HepG2 (cell line): ENCODE measurements around the gene ZCCHC24.

Experiments used
- HHEX ChIP-seq: IDR thresholded peaks from 2 replicates; pipeline ENCODE4 v1.6.1; 2016; ENCODE audit warnings: control low read depth
- KDM5A ChIP-seq: fragments of 200-600 bp; sonication (generic); IDR thresholded peaks from 2 replicates; pipeline ENCODE4 v1.7.0; 2018; ENCODE audit warnings: antibody characterized with exemption, mild to moderate bottlenecking, low read length, borderline replicate concordance
- MTA3 ChIP-seq: sonication (generic); formaldehyde crosslinking; IDR thresholded peaks from 2 replicates; pipeline ENCODE4 v1.4.0; 2020; ENCODE audit warnings: missing genetic modification reagents
- PLRG1 ChIP-seq: fragments of 450-650 bp; conservative IDR thresholded peaks from 2 replicates; pipeline ENCODE4 v1.6.1; 2016
- RARG ChIP-seq: sonication (generic); formaldehyde crosslinking; IDR thresholded peaks from 2 replicates; pipeline ENCODE4 v1.4.0; 2020; ENCODE audit warnings: low read depth, mild to moderate bottlenecking, missing genetic modification reagents
- RBFOX2 ChIP-seq: fragments of 200-400 bp; formaldehyde crosslinking; IDR thresholded peaks from 2 replicates; pipeline ENCODE4 v1.6.1; 2017; ENCODE audit warnings: low read depth, mild to moderate bottlenecking, low read length
- SMC3 ChIP-seq: IDR thresholded peaks from 2 replicates; pipeline ENCODE4 v1.6.1; 2011; ENCODE audit warnings: low read length, improper control_type of control experiment
- TBP ChIP-seq: sonication (generic); formaldehyde crosslinking; IDR thresholded peaks from 2 replicates; pipeline ENCODE4 v1.5.0; 2020; ENCODE audit warnings: missing genetic modification reagents
- ZFAT ChIP-seq: sonication (generic); formaldehyde crosslinking; conservative IDR thresholded peaks from 2 replicates; pipeline ENCODE4 v1.8.1; 2023; ENCODE audit warnings: missing genetic modification reagents, inconsistent platforms
- ZNF282 ChIP-seq: fragments of 450-650 bp; IDR thresholded peaks from 2 replicates; pipeline ENCODE4 v1.6.1; 2018; ENCODE audit not compliant: partially characterized antibody
- TF ChIP-seq, protein P1 (sequence below): sonication (generic); formaldehyde crosslinking; IDR thresholded peaks from 2 replicates; pipeline ENCODE4 v1.4.0; 2020; ENCODE audit warnings: mild to moderate bottlenecking, missing genetic modification reagents
- TF ChIP-seq, protein P2 (sequence below): sonication (generic); formaldehyde crosslinking; IDR thresholded peaks from 2 replicates; pipeline ENCODE4 v1.4.0; 2020; ENCODE audit warnings: mild to moderate bottlenecking, missing genetic modification reagents
- TF ChIP-seq, protein P3 (sequence below): sonication (generic); formaldehyde crosslinking; IDR thresholded peaks from 2 replicates; pipeline ENCODE4 v1.8.1; 2023; ENCODE audit warnings: mild to moderate bottlenecking, missing genetic modification reagents
- TF ChIP-seq, protein P4 (sequence below): sonication (generic); formaldehyde crosslinking; IDR thresholded peaks from 2 replicates; pipeline ENCODE4 v1.8.1; 2023; ENCODE audit warnings: missing genetic modification reagents, inconsistent platforms, borderline replicate concordance

DNA sequence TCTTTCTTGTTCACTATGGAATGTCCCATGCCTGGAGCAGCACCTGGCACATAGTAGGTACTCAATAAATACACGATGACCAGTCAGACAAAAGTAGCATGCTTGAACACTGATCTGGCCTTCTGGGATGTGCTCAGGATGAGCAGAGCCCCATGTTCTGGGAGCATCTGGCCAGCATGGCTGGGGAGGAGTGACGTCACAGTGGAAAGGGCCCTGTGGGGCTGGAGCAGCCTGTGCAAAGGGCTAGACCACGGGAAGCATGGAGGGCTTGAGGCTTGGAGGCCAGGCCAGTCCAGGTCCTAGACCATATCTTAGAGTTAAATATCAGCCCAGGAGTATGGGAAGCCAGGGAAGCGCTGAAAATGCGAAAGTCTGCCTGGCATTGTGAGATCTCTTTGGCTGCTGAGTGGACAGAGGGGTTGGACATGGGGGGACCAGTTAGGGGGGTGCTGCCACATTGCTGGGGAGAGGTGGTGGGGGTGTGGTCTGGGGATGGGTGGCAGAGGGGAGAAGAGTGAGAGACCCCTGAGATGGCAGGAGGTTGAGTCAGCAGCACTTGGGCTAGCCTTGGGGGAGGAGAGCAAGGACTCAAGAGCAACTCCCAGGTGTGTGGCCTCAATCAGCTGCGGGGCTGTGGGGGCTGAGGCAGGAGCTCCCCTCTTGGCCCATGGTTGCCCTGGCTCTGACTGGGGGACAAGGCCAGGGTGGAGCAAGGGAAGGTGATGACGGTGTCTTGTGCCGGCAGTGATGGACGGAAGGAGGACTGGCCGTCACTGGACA is 34.9 kb downstream of the ZCCHC24 start:
- TF ChIP-seq HHEX (no peak), KDM5A (no peak), ZFAT (CRISPR knock-in tag) (no peak), RBFOX2 (no peak), PLRG1 (no peak), TBP (CRISPR knock-in tag) (no peak), ZNF282 (no peak), RARG (CRISPR knock-in tag) (no peak), SMC3 (no peak), MTA3 (CRISPR knock-in tag) (no peak)
- TF ChIP-seq, protein P1, sequence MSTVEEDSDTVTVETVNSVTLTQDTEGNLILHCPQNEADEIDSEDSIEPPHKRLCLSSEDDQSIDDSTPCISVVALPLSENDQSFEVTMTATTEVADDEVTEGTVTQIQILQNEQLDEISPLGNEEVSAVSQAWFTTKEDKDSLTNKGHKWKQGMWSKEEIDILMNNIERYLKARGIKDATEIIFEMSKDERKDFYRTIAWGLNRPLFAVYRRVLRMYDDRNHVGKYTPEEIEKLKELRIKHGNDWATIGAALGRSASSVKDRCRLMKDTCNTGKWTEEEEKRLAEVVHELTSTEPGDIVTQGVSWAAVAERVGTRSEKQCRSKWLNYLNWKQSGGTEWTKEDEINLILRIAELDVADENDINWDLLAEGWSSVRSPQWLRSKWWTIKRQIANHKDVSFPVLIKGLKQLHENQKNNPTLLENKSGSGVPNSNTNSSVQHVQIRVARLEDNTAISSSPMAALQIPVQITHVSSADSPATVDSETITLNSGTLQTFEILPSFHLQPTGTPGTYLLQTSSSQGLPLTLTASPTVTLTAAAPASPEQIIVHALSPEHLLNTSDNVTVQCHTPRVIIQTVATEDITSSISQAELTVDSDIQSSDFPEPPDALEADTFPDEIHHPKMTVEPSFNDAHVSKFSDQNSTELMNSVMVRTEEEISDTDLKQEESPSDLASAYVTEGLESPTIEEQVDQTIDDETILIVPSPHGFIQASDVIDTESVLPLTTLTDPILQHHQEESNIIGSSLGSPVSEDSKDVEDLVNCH (CRISPR knock-in tag) = no peak
- TF ChIP-seq, protein P2, sequence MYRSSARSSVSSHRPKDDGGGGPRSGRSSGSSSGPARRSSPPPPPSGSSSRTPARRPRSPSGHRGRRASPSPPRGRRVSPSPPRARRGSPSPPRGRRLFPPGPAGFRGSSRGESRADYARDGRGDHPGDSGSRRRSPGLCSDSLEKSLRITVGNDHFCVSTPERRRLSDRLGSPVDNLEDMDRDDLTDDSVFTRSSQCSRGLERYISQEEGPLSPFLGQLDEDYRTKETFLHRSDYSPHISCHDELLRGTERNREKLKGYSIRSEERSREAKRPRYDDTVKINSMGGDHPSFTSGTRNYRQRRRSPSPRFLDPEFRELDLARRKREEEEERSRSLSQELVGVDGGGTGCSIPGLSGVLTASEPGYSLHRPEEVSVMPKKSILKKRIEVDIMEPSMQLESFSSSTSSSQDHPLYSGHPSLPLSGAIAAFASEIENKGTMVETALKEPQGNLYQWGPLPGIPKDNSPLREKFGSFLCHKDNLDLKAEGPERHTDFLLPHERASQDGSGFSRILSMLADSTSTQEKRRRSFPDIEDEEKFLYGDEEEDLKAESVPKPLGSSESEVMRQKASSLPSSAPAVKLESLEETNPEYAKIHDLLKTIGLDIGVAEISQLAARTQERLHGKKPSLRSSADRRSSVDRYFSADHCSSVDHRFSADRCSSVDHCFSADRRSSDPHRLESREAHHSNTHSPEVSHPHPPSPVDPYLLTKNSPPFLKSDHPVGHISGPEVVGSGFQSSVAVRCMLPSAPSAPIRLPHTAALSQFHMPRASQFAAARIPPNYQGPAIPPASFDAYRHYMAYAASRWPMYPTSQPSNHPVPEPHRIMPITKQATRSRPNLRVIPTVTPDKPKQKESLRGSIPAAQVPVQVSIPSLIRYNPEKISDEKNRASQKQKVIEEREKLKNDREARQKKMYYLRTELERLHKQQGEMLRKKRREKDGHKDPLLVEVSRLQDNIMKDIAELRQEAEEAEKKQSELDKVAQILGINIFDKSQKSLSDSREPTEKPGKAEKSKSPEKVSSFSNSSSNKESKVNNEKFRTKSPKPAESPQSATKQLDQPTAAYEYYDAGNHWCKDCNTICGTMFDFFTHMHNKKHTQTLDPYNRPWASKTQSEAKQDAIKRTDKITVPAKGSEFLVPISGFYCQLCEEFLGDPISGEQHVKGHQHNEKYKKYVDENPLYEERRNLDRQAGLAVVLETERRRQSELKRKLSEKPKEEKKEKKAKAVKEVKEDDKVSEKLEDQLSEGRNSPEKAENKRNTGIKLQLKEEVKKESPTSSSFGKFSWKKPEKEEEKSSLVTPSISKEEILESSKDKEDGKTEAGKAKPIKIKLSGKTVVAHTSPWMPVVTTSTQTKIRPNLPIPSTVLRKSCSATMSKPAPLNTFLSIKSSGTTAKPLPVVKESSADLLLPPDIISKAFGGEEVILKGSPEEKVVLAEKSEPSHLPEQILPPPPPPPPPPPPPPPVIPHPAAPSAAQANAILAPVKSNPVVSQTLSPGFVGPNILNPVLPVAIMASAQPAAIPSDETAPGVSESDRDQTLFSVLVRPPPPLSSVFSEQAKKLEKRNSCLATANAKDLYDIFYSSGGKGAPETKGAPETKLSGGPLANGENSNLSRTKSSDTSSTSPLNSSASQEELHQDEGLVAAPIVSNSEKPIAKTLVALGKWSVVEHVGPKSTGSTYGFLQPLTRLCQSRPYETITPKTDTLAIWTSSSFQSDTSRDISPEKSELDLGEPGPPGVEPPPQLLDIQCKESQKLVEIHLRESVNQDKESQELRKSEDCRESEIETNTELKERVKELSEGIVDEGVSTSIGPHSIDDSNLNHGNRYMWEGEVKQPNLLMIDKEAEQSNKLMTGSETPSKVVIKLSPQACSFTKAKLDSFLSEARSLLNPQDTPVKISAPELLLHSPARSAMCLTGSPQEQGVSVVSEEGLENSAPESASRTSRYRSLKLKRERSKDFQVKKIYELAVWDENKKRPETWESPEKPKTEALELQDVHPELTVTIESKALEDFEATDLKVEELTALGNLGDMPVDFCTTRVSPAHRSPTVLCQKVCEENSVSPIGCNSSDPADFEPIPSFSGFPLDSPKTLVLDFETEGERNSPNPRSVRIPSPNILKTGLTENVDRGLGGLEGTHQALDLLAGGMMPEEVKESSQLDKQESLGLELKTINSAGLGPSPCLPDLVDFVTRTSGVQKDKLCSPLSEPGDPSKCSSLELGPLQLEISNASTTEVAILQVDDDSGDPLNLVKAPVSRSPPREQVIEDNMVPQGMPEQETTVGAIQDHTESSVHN (CRISPR knock-in tag) = no peak
- TF ChIP-seq, protein P3, sequence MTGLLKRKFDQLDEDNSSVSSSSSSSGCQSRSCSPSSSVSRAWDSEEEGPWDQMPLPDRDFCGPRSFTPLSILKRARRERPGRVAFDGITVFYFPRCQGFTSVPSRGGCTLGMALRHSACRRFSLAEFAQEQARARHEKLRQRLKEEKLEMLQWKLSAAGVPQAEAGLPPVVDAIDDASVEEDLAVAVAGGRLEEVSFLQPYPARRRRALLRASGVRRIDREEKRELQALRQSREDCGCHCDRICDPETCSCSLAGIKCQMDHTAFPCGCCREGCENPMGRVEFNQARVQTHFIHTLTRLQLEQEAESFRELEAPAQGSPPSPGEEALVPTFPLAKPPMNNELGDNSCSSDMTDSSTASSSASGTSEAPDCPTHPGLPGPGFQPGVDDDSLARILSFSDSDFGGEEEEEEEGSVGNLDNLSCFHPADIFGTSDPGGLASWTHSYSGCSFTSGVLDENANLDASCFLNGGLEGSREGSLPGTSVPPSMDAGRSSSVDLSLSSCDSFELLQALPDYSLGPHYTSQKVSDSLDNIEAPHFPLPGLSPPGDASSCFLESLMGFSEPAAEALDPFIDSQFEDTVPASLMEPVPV (CRISPR knock-in tag) = no peak
- TF ChIP-seq, protein P4, sequence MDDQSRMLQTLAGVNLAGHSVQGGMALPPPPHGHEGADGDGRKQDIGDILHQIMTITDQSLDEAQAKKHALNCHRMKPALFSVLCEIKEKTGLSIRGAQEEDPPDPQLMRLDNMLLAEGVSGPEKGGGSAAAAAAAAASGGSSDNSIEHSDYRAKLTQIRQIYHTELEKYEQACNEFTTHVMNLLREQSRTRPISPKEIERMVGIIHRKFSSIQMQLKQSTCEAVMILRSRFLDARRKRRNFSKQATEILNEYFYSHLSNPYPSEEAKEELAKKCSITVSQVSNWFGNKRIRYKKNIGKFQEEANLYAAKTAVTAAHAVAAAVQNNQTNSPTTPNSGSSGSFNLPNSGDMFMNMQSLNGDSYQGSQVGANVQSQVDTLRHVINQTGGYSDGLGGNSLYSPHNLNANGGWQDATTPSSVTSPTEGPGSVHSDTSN = no peak
